GM19467 (cell line): ENCODE measurements around the gene OTOF.

Experiments
- ATAC-seq: cut with Tn5 transposase; IDR thresholded peaks from one replicate; pipeline ENCODE4 v1.9.1; 2021; ENCODE audit warnings: mild to moderate bottlenecking, moderate library complexity; ENCODE audit not compliant: unreplicated experiment

Gene OTOF

DNA sequence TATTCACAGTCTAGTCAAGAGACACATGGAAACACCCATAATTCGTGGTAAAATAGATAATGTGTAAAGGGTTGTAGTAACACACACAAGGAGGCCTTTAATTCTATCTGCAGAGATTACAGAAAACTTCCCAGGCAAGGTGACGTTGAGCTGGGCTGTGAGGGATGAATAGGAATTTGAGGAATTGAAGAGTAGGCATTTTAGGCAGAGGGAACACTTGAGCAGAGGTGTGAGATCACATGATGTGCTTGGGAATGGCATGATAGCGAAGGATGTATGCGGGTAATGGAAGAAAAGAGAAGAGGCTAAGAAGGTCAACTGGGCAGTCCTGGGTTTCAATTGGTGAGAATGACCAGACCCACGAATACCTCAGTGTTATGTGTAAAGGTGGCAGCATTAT is 56.0 kb downstream of the OTOF start:
- ATAC-seq: no peak

DNA sequence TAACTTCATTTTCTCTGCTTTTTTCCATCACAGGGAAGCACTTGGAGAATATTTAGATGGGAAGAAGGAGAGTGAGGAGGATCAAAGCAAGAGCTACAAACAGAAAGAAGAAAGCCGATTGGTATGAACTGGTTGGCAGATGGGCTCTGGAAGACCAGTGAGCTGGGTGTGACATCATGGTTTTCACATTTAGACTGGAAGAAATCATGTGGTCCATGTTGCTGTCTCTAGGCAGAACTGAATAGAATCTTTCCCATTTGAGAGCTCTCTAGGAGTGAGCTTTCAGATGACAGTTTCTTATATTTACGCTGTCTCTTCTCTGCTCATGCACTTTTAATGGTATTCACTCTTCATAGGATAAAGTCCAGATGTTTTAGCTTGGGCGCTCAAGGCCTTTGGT is 63.6 kb downstream of the OTOF start:
- no peak for ATAC-seq

DNA sequence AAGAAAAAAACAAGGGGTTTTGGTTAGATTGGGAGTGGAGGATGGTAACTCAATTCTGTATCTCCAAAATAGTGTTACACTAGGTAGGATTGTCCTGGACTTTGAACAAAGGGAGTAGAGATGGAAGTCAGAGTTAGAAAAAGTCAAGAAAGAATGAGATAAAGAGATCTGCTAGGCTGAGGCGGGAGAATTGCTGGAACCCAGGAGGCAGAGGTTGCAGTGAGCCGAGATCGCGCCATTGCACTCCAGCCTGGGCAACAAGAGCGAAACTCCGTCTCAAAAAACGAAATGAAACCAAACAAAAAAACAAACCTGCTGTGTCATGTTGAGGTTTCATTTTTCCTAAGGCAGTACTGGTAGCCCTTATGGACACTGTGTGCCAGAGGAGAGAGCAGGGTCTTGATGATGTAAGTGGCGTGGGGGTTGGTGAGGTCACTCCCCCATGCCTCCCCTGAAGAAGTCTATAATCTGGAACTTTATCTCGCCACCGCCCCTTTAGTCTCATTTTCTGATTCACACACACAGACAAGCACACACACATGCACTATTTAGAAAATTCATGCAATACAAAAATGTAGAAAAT is 65.7 kb downstream of the OTOF start:
- no peak for ATAC-seq

DNA sequence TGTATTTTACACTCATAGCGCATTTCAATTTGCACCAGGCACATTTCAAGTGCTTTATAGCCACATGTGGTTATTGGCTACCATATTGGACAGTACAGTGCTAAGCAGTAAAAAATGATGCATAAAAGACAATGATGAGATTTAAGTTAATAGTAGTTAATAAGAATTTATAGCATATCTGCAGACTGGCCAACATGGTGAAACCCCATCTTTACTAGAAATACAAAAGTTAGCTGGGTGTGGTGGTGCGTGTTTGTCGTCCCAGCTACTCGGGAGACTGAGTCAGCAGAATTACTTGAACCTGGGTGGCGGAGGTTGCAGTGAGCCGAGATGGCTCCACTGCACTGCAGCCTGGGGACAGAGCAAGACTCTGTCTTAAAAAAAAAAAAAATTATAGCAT is 66.5 kb downstream of the OTOF start:
- no peak for ATAC-seq

GRCh38 chr2:26410764-26411243 is 67.1 kb downstream of the OTOF start:
- ATAC-seq: no peak

- no peak for ATAC-seq
Measured at GRCh38 chr2:26409785-26410184, 68.1 kb downstream of the OTOF start.

DNA sequence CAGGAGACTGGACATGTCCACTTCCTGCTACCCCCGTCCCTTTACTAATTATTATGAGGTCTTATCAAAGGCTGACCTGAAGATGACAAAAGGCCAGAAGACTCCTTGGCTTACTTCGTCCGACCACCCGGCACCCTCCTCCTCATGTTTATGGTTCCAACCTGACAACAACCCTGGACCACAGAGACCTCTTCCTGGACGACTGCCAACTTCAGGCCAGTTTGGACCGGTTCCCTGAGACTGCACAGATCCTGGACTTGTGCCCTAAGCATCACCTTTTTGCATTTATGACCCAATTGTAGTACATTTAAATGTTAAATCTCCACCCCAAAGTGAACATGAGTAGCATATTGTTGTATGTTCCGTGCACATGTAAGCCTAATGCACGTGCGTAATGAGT is 70.4 kb downstream of the OTOF start:
- no peak for ATAC-seq
